ENCODE measurements around the gene MISP.

GRCh38 chr19:711254-711653 lies 39.7 kb upstream of the MISP start:
- TF ChIP-seq, protein P1, sequence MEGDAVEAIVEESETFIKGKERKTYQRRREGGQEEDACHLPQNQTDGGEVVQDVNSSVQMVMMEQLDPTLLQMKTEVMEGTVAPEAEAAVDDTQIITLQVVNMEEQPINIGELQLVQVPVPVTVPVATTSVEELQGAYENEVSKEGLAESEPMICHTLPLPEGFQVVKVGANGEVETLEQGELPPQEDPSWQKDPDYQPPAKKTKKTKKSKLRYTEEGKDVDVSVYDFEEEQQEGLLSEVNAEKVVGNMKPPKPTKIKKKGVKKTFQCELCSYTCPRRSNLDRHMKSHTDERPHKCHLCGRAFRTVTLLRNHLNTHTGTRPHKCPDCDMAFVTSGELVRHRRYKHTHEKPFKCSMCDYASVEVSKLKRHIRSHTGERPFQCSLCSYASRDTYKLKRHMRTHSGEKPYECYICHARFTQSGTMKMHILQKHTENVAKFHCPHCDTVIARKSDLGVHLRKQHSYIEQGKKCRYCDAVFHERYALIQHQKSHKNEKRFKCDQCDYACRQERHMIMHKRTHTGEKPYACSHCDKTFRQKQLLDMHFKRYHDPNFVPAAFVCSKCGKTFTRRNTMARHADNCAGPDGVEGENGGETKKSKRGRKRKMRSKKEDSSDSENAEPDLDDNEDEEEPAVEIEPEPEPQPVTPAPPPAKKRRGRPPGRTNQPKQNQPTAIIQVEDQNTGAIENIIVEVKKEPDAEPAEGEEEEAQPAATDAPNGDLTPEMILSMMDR (IDR thresholded peaks at IDR 0.05; ENCODE audit: insufficient read depth, low read length) = no peak
- TF ChIP-seq POLR2AphosphoS5 (IDR thresholded peaks at IDR 0.05; ENCODE audit: low read depth) = no peak
